ENCODE results near the gene VARS1. TPM values are rescaled to one million over a fixed set of nuclear protein-coding genes. Genes with fewer than 3 reads are reported as not detected.
A peak's percentile ranks its signal among the peaks of the same experiment; 100 is the strongest.

Gene VARS1
- total RNA-seq, 2 donors from 2014 or later, result 81.4 to 83.1 TPM

DNA sequence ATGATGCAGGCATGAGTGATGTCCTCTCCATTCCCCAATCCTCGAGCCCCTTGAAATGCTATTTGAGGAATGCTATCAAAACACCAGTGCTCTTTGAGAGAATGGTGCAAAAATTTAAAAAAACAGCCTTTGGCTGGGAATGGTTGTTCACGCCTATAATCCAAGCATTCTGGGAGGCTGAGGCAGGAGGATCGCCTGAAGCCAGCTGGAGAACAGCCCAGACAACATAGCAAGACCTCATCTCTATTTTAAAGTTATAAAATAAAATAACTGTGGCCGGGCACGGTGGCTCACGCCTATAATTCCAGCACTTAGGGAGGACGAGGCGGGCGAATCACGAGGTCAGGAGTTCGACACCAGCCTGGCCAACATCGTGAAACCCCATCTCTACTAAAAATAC lies 4.2 kb upstream of the VARS1 start:
- Mint-ChIP-seq H3K27me3 (ENCODE audit: insufficient read depth) (no peaks in the 10 kb centered on the region), H3K36me3 (ENCODE audit: low read depth) (peaks cover 33% of the 10 kb centered on the region), H3K27ac (no peak overlapping the region), H3K9me3 (no peaks in the 10 kb centered on the region), H3K4me1 (no peaks in the 10 kb centered on the region), H3K4me3 (no peak overlapping the region)
- Histone ChIP-seq H3K4me1 (ENCODE audit: control insufficient read depth, insufficient read depth, low read length) (no peaks in the 10 kb centered on the region), H3K9me3 (ENCODE audit: control insufficient read depth, low read length) (no peaks in the 10 kb centered on the region), H3K27me3 (ENCODE audit: control insufficient read depth, insufficient read depth, low read length, poor library complexity, severe bottlenecking) (no peaks in the 10 kb centered on the region), H3K4me3 (ENCODE audit: low read length) (no peak overlapping the region), H3K9ac (ENCODE audit: extremely low read depth, low read length, poor library complexity, severe bottlenecking) (no peak overlapping the region), H3K36me3 (ENCODE audit: control insufficient read depth, insufficient read depth, low read length) (peaks cover 39% of the 10 kb centered on the region), H3K27ac (ENCODE audit: low read depth, low read length) (no peak overlapping the region)
- 90 to 94% methylated on average over 2 to 12 of the region's 12 CpGs for WGBS, 2 experiments (ENCODE audit: insufficient coverage in 1 of 2, insufficient read length in 1 of 2)
- TF ChIP-seq, protein P1, sequence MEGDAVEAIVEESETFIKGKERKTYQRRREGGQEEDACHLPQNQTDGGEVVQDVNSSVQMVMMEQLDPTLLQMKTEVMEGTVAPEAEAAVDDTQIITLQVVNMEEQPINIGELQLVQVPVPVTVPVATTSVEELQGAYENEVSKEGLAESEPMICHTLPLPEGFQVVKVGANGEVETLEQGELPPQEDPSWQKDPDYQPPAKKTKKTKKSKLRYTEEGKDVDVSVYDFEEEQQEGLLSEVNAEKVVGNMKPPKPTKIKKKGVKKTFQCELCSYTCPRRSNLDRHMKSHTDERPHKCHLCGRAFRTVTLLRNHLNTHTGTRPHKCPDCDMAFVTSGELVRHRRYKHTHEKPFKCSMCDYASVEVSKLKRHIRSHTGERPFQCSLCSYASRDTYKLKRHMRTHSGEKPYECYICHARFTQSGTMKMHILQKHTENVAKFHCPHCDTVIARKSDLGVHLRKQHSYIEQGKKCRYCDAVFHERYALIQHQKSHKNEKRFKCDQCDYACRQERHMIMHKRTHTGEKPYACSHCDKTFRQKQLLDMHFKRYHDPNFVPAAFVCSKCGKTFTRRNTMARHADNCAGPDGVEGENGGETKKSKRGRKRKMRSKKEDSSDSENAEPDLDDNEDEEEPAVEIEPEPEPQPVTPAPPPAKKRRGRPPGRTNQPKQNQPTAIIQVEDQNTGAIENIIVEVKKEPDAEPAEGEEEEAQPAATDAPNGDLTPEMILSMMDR (conservative IDR thresholded peaks at IDR 0.05), result no peak
- DNase-seq, result no peak

DNA sequence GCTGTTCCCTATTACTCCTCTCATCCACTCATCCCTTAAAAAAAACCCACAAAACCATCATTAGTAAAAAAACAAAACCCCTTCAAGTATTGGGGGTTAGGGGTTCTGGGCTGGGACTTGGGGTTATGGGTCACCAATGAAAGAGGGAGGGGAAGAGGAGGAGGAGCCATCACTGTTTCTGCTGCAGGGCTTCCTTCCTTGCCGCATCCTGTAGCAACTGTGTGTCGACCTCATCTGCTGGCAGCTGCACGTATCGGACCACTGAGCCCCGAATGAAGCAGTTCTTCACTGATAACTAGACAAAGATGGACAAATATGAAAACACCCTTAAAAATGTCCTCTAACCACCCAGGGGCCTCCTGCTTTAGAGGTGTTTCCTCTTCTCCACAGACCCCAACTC lies 2.0 kb upstream of the VARS1 start:
- 99 to 100% methylated on average over 1 to 5 of the region's 5 CpGs for WGBS, 2 experiments (ENCODE audit: insufficient coverage in 1 of 2, insufficient read length in 1 of 2)
- TF ChIP-seq, protein P1 (conservative IDR thresholded peaks at IDR 0.05), result no peak
- no peaks in the 10 kb centered on the region for H3K9me3 Mint-ChIP-seq
- no peaks in the 10 kb centered on the region for H3K27me3 Mint-ChIP-seq (ENCODE audit: insufficient read depth)
- peaks cover 9% of the 10 kb centered on the region for H3K4me1 Mint-ChIP-seq
- H3K27ac Mint-ChIP-seq, result no peak overlapping the region
- no peaks in the 10 kb centered on the region for H3K9me3 ChIP-seq (ENCODE audit: control insufficient read depth, low read length)
- H3K36me3 Mint-ChIP-seq (ENCODE audit: low read depth), result peaks cover 21% of the 10 kb centered on the region
- H3K27me3 ChIP-seq (ENCODE audit: control insufficient read depth, insufficient read depth, low read length, poor library complexity, severe bottlenecking), result no peaks in the 10 kb centered on the region
- peaks cover 32% of the 10 kb centered on the region for H3K36me3 ChIP-seq (ENCODE audit: control insufficient read depth, insufficient read depth, low read length)
- no peaks in the 10 kb centered on the region for H3K4me1 ChIP-seq (ENCODE audit: control insufficient read depth, insufficient read depth, low read length)
- H3K4me3 ChIP-seq (ENCODE audit: low read length), result no peak overlapping the region
- H3K27ac ChIP-seq (ENCODE audit: low read depth, low read length), result no peak overlapping the region
- no peak overlapping the region for H3K9ac ChIP-seq (ENCODE audit: extremely low read depth, low read length, poor library complexity, severe bottlenecking)
- no peak for DNase-seq
- no peak overlapping the region for H3K4me3 Mint-ChIP-seq

- Histone ChIP-seq H3K27me3 (ENCODE audit: control insufficient read depth, insufficient read depth, low read length, poor library complexity, severe bottlenecking) (no peaks in the 10 kb centered on the region), H3K4me1 (ENCODE audit: control insufficient read depth, insufficient read depth, low read length) (no peaks in the 10 kb centered on the region), H3K9ac (ENCODE audit: extremely low read depth, low read length, poor library complexity, severe bottlenecking) (no peak overlapping the region), H3K4me3 (ENCODE audit: low read length) (no peak overlapping the region), H3K9me3 (ENCODE audit: control insufficient read depth, low read length) (no peaks in the 10 kb centered on the region), H3K27ac (ENCODE audit: low read depth, low read length) (no peak overlapping the region), H3K36me3 (ENCODE audit: control insufficient read depth, insufficient read depth, low read length) (peaks cover 33% of the 10 kb centered on the region)
- Mint-ChIP-seq H3K27me3 (ENCODE audit: insufficient read depth) (no peaks in the 10 kb centered on the region), H3K36me3 (ENCODE audit: low read depth) (peaks cover 21% of the 10 kb centered on the region), H3K27ac (peak overlapping the region; percentile 4), H3K4me1 (peaks cover 9% of the 10 kb centered on the region), H3K4me3 (no peak overlapping the region), H3K9me3 (no peaks in the 10 kb centered on the region)
- TF ChIP-seq, protein P1 (conservative IDR thresholded peaks at IDR 0.05), result no peak
- DNase-seq, result no peak
- WGBS, 2 experiments (ENCODE audit: insufficient coverage in 1 of 2, insufficient read length in 1 of 2), result 87% methylated on average over 2 of the region's 2 CpGs; no CpG with 5 or more reads in 1 of the 2 experiments
Observed at GRCh38 chr6:31796993-31797385, 1.4 kb upstream of the VARS1 start.

All from endodermal cell (in vitro differentiated cells).